ENCODE measurements around the gene ATXN7L2.

ATXN7L2 gene

DNA sequence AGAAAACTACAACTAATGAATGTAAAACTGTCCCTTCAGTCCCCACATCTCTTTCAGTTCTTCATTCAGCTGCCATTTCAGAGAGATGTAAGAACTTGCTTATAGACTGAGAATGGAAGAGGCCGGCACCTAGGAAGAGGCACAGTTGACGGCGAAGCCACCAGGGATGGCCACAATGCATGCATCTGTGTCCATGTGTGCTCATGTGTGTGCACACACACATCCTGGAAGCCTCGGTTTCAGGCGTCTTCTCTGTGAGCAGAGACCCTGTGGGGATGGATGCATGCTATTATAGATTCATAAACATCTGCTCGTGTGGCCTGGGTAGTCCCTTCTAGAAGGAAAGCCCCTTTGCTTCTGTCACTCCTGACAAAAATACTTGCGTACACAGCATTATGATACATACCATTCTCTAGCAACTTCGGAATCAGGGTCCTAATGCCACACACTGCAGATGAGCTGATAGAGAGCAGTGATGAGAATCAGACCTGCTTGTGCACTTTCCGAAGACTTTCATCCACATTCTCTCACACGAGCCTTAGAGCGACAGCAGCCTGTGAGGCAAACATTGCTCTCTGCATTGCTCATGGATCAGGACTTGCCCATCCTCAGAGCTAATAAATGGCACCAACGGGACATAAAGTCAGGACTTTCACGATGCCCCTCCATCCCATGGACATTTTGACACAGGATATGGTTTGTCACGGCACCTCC lies 43.5 kb downstream of the ATXN7L2 start:
- DNase-seq (ENCODE audit: low read depth, low spot score): no peak

GRCh38 chr1:109527846-109528695 lies 44.4 kb downstream of the ATXN7L2 start:
- DNase-seq (ENCODE audit: low read depth, low spot score): no peak

DNA sequence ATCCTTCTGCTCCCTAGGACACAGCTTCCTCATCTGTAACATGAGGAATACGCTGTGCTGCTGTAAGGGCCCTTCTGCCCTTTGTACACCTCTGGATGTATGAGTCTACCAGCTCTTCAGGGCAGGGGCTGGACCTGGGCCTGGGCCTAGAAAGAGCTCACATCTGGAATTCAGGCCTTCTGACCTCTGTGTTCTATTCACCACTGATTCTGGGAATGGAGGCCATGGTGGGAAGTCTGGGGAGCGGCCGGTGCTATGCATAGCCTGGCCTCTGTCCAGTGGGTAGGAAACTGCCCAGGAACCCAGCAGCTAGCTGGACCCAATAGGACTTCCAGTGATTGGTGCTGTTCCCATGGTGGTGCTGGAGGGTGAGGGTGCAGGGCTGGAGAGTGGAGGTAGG lies 45.0 kb downstream of the ATXN7L2 start:
- no peak for DNase-seq (ENCODE audit: low read depth, low spot score)

GRCh38 chr1:109529881-109530456 lies 46.3 kb downstream of the ATXN7L2 start:
- no peak for DNase-seq (ENCODE audit: low read depth, low spot score)

DNA sequence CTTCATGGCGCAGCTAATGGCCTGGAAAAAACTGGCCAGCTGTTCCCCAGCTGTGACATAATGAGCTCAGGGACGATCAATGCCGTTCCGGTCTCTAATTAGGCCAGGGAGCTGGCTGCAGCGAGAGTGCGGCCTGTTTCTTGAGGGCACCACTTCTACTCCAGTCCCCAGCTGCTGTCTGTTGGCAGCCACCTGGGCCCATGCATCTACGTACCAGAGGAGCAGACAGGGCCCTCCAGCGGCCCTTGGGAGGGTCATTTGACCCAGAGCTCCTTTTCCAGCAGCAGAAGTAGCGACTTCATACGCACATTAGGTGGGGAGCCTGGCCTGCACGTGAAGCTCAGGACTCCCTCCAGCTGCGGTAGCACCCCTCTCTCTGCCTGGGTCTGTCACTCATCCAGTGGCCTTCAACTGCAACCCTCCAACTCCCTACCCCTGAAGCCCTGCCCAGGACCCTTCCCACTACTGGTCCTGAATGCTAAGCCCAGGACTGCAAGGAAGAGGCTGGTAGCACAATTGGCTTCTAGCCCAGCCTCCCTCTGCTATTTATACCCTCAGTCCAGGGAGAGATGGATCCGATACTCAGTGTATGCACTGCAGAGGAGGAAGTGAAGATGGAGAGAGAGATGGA lies 46.9 kb downstream of the ATXN7L2 start:
- DNase-seq (ENCODE audit: low read depth, low spot score): no peak

DNA sequence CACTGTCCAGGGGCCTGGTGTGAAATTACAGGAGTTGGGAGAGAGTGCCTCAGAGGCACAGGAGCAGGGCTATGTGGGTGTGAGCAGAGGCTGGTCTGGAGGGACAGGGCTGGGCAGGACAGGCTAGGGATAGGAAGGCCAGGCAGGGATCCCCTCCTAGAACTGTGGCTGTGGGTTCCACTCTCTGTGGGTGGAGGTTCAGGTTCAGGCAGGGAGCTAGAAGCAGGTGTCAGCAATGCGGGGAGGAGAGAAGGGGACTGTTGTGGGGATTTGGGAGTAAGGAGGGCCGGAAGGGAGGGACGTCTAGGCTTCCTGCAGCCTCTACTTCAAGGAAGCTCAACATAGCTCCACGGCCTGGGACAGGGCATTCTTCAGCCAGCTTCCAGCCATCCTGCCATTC lies 47.7 kb downstream of the ATXN7L2 start:
- no peak for DNase-seq (ENCODE audit: low read depth, low spot score)

DNA sequence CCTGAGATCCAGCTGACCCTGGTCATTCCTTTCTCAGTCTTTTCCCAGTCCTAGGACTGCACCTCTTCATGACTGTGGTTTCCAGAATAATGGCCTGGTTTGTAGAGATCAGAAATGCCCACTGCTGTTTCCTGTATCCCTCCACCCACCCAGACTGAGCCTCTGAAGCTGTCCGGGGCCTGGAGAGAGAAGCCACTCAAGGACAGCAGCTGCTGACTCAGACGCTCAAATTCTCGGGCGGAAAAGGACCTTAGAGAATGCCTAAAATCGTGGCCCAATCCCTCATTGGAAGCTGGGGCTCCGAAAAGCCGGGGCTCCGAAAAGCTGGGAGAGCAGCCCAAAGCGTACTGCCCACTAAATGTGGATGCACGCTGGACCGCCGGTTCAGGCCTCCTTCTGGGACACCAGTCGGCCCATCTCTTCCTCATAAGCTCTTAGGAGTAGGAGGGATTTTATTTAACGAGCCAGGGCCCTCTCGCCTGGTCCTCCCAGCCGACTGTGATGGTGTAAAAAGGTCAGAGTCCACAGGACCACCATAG lies 48.2 kb downstream of the ATXN7L2 start:
- DNase-seq (ENCODE audit: low read depth, low spot score): no peak

DNA sequence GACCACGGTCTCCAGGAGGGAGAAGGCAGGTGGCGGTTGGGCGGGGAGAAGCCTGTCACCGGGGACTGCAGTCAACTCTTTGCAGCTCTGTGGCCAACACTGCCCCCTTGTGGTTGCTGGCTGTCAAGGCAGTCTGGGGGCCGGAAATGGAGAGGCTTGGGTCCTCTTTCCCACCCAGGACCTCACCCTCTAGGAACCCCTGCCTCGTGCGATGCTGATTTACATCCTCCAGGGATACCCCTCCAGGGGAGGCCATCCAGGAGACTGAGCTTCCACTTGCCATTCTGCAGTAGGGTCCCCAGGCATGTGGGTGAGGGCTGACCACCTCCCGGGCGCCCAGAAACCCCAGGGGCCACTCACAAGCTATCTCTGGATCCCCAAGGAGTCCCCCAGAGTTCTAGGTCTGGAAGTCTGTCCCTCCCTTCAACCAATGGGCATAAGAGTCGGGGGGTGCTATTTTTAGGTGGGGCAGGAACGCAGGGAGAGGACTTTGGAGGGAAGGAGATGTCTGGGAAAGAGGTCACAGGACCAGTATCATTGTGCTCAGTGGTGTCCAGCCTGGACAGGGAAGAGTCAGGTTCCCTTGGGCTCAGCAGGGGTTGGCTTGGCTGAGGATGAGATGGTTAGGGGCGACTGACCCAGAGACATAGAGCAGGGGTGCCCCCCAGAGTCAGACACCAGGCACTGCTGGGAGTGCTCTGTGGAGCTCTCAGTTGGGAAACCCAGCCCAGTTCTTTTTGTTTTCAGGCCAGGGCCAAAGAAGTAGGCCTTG lies 48.8 kb downstream of the ATXN7L2 start:
- peak; percentile 78 for DNase-seq (ENCODE audit: low read depth, low spot score)

DNA sequence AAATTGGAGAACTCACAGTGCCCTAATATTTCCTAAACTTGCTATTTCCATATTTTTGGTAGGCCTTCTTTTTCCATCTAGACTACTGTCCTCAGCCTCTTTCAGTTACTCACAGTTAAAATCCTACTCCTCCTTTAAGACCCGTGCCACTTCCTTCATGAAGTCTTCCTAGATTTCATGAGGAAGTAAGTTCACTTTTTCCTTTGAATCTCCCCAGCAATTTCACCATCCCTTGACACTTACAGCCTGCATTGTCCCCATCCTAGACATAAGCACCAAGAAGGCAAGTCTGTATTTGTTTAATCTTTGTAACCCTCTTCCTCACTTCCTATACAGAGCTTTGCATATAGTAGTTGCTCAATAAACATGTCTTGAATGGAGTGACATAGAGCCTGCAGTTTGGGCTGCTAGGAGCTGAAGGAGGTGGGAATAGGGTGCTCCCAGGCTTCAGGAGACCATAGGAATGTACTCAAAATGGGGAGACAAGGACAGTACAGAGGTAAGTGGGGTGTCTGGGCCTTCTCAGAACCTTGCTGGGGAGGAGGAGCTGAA lies 50.7 kb downstream of the ATXN7L2 start:
- no peak for DNase-seq (ENCODE audit: low read depth, low spot score)

DNA sequence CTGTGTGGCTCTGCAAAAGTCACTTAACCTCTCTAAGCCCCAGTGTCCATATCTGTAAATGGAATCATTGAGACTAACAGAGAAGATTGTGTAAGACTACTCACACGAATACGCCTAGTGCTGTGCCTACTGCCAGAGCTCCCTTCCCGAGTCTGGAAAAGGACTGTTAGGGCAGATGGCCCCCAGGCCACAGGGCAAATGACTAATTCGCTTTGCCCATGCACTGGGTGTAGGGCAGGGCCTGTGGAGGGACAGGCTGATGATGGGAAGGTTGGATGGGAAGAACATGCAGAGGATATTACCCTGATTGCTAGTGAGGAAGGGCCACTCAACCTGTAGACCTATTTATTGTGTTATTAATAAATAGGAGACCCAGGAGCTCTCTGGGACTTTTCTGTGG lies 51.8 kb downstream of the ATXN7L2 start:
- no peak for DNase-seq (ENCODE audit: low read depth, low spot score)

DNA sequence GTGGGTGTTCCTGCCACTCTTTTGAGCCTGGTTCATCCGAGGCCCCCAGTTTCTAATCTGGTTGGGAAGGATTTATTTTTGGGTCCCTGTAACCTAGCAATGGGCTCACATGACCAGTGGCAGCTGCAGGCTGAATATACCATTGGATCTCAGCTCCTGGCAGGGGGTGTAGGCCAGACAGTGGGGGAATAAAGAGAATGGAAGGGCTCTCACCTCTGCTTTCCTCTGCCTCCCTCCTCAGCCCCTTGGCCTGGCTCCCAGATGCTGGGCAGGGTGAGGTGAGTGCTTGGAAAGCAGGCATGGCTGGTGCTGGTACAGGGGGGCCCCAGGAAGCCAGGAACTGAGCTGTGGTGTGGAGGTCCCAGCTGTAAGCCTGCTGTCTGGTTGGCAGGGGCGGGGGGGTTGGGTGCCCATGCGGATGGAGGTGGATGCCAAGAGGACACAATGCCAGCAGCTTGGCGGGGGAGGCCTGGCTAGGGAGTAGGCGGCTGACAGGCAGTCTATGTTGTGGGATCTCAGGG lies 52.3 kb downstream of the ATXN7L2 start:
- no peak for DNase-seq (ENCODE audit: low read depth, low spot score)

- DNase-seq (ENCODE audit: low read depth, low spot score): no peak
These were observed 53.9 kb downstream of the ATXN7L2 start for GRCh38 chr1:109537450-109538178.

- no peak for DNase-seq (ENCODE audit: low read depth, low spot score)
These were observed 55.3 kb downstream of the ATXN7L2 start for GRCh38 chr1:109538827-109539555.

DNA sequence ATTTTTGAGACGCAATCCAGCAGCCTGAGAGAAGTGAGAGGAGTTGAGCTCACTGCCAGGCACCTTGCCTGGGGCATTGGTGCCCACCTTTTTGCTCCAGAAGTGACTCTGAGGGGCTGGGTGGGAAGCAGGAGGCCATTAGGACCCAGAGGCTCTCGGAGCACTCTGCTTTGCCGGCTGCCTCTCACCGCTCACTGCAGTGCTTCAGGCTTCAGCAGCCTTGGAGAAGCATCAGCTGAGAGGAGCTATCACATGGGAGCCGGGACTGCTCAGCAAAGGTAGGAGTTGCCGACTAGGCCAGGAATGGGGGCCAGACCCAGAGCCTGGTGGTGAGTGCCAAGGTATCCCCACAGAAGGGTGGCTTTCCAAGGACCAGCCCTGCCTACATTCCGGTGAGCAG lies 56.0 kb downstream of the ATXN7L2 start, which contains the start of gene GPR61:
Gene GPR61 (plus strand): TSS at position 197 of the 400 bp plus-strand sequence. CDS start 3,151 bp downstream, outside the sequence.
- DNase-seq (ENCODE audit: low read depth, low spot score): no peak

GRCh38 chr1:109541102-109541501 lies 57.4 kb downstream of the ATXN7L2 start:
- no peak for DNase-seq (ENCODE audit: low read depth, low spot score)

Data from iPS DF 19.7 (cell line).